Measurements from ENCODE around the gene DDX31. TPM values are rescaled to one million over a fixed set of nuclear protein-coding genes. Genes with fewer than 3 reads are reported as not detected.
A peak's percentile ranks its signal among the peaks of the same experiment; 100 is the strongest.

The DDX31 gene
- total RNA-seq, 1 experiment from 2014 or later, result 14.6 TPM

DNA sequence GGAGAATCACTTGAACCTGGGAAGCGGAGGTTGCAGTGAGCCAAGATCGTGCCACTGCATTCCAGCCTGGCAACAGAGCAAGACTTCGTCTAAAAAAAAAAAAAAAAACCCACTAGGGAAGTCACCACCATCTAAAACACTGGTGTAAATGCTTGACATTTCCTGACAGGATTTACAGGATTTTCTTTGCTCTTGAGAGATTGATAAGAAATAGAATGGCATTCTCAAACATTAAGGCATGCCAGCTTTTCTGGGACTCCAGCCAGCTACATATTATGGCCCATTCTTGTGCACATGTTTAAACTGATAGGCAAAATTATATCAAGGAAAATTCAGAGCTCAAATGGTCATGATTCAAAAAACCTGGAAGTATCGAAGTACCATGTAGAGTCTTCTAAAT, 29.2 kb upstream of the DDX31 start:
- BruUV-seq (replicated peaks), result no TSS peak
- H3K36me3 ChIP-seq (ENCODE audit: low read depth, low read length), result no peaks in the 10 kb centered on the region
- H3K4me2 ChIP-seq (ENCODE audit: low read length), result no peak overlapping the region
- no peaks in the 10 kb centered on the region for H4K20me1 ChIP-seq (ENCODE audit: low read length)
- H3F3A ChIP-seq (ENCODE audit: low read length, unreplicated experiment), result peaks cover 3% of the 10 kb centered on the region
- H3K9me2 ChIP-seq (replicated peaks; ENCODE audit: low read length), result no peaks in the 10 kb centered on the region
- TF ChIP-seq EZH2 (IDR thresholded peaks at IDR 0.05; ENCODE audit: low read length, unreplicated experiment) (no peak), EZH2phosphoT487 (IDR thresholded peaks at IDR 0.05; ENCODE audit: borderline replicate concordance, low read length) (no peak)
- TF ChIP-seq, protein P1, sequence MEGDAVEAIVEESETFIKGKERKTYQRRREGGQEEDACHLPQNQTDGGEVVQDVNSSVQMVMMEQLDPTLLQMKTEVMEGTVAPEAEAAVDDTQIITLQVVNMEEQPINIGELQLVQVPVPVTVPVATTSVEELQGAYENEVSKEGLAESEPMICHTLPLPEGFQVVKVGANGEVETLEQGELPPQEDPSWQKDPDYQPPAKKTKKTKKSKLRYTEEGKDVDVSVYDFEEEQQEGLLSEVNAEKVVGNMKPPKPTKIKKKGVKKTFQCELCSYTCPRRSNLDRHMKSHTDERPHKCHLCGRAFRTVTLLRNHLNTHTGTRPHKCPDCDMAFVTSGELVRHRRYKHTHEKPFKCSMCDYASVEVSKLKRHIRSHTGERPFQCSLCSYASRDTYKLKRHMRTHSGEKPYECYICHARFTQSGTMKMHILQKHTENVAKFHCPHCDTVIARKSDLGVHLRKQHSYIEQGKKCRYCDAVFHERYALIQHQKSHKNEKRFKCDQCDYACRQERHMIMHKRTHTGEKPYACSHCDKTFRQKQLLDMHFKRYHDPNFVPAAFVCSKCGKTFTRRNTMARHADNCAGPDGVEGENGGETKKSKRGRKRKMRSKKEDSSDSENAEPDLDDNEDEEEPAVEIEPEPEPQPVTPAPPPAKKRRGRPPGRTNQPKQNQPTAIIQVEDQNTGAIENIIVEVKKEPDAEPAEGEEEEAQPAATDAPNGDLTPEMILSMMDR (conservative IDR thresholded peaks at IDR 0.05; ENCODE audit: low read depth, low read length), result no peak
- no peak overlapping the region for H2AFZ ChIP-seq (ENCODE audit: low read length)
- H3K27me3 ChIP-seq (ENCODE audit: low read length), result no peaks in the 10 kb centered on the region
- H3K9ac ChIP-seq (ENCODE audit: low read length), result no peak overlapping the region
- peaks cover 11% of the 10 kb centered on the region; the same call in 1 of the 2 replicates for H3K9me3 ChIP-seq (ENCODE audit: low read length)
- 0 out of 2 replicates have a peak, but pooled peaks cover 4% of the 10 kb centered on the region for H3K4me1 ChIP-seq (ENCODE audit: insufficient read depth, low read length)
- no peak for ATAC-seq
- no peak for DNase-seq
- intact Hi-C loops (cut with micrococcal nuclease), result no loop called here
- H3K79me2 ChIP-seq (ENCODE audit: low read length), result no peaks in the 10 kb centered on the region
- POLR2A ChIA-PET (ENCODE audit: unreplicated experiment), result no interaction called here
- H3K4me3 ChIP-seq (ENCODE audit: low read length), result no peak overlapping the region
- no peak overlapping the region for H3K27ac ChIP-seq (ENCODE audit: low read length)
- CTCF ChIA-PET, result no interaction called here

DNA sequence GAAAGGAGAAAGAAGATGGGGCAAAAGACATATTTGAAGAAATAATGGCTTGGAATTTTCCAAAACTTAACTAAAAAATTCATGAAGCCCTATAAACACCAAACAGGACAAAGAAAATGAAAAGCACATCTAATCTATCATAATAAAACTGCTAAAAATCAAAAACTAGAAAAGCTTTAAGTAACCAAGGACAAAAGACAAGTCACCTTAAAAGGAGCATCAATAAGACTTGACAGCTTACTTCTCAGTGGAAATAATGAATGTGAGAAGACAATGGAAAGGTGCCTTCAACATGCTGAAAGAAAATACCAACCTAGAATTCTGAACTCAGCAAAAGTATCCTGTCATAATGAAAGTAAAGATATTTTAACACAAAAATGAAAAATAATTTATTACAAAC, 27.4 kb upstream of the DDX31 start:
- CTCF ChIA-PET, result no interaction called here
- intact Hi-C loops (cut with micrococcal nuclease), result no loop called here
- TF ChIP-seq, protein P1 (conservative IDR thresholded peaks at IDR 0.05; ENCODE audit: low read depth, low read length), result no peak
- TF ChIP-seq EZH2 (IDR thresholded peaks at IDR 0.05; ENCODE audit: low read length, unreplicated experiment), result no peak
- no peak for TF ChIP-seq EZH2phosphoT487 (IDR thresholded peaks at IDR 0.05; ENCODE audit: borderline replicate concordance, low read length)
- Histone ChIP-seq H3K4me1 (ENCODE audit: insufficient read depth, low read length) (no peaks in the 10 kb centered on the region), H3K9me2 (replicated peaks; ENCODE audit: low read length) (no peaks in the 10 kb centered on the region), H3K9ac (ENCODE audit: low read length) (no peak overlapping the region), H3F3A (ENCODE audit: low read length, unreplicated experiment) (no peaks in the 10 kb centered on the region), H4K20me1 (ENCODE audit: low read length) (no peaks in the 10 kb centered on the region), H3K4me2 (ENCODE audit: low read length) (no peak overlapping the region), H3K9me3 (ENCODE audit: low read length) (0 out of 2 replicates have a peak, but pooled peaks cover 9% of the 10 kb centered on the region), H3K27ac (ENCODE audit: low read length) (no peak overlapping the region), H3K4me3 (ENCODE audit: low read length) (no peak overlapping the region), H2AFZ (ENCODE audit: low read length) (no peak overlapping the region), H3K36me3 (ENCODE audit: low read depth, low read length) (peaks cover 11% of the 10 kb centered on the region; the same call in 1 of the 2 replicates), H3K79me2 (ENCODE audit: low read length) (no peaks in the 10 kb centered on the region), H3K27me3 (ENCODE audit: low read length) (no peaks in the 10 kb centered on the region)
- BruUV-seq (replicated peaks), result no TSS peak
- ATAC-seq (no peak), DNase-seq (no peak)
- POLR2A ChIA-PET (ENCODE audit: unreplicated experiment), result no interaction called here

DNA sequence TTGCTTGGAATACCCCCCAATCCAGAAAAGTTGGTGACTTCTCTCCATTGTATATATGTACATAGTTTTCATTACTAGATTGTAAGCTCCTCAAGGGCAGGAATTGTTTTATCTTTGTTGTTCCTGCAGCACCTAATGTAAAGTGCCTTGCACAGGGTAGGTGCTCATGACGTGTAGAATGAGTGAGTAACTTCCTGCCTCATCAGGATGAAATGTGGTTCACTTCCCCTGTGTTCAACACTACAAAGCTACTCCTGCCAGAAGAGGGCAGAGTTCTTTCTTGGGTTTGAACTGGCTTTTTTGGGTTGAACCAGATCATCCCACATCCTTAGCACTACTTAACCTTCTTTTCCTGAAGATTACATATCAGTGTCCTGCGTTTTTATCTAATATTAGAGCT, 24.4 kb upstream of the DDX31 start:
- TF ChIP-seq, protein P1 (conservative IDR thresholded peaks at IDR 0.05; ENCODE audit: low read depth, low read length), result peak; percentile 41
- TF ChIP-seq EZH2 (IDR thresholded peaks at IDR 0.05; ENCODE audit: low read length, unreplicated experiment) (no peak), EZH2phosphoT487 (IDR thresholded peaks at IDR 0.05; ENCODE audit: borderline replicate concordance, low read length) (no peak)
- Histone ChIP-seq H3F3A (ENCODE audit: low read length, unreplicated experiment) (no peaks in the 10 kb centered on the region), H3K4me1 (ENCODE audit: insufficient read depth, low read length) (no peaks in the 10 kb centered on the region), H3K36me3 (ENCODE audit: low read depth, low read length) (peaks cover 34% of the 10 kb centered on the region), H3K27me3 (ENCODE audit: low read length) (no peaks in the 10 kb centered on the region), H3K79me2 (ENCODE audit: low read length) (no peaks in the 10 kb centered on the region), H3K9ac (ENCODE audit: low read length) (no peak overlapping the region), H2AFZ (ENCODE audit: low read length) (no peak overlapping the region), H4K20me1 (ENCODE audit: low read length) (no peaks in the 10 kb centered on the region), H3K27ac (ENCODE audit: low read length) (no peak overlapping the region), H3K9me3 (ENCODE audit: low read length) (0 out of 2 replicates have a peak, but pooled peaks cover 9% of the 10 kb centered on the region), H3K4me3 (ENCODE audit: low read length) (no peak overlapping the region), H3K9me2 (replicated peaks; ENCODE audit: low read length) (no peaks in the 10 kb centered on the region), H3K4me2 (ENCODE audit: low read length) (no peak overlapping the region)
- ChIA-PET CTCF (no interaction called here), POLR2A (ENCODE audit: unreplicated experiment) (no interaction called here)
- peak; percentile 17 for DNase-seq
- no peak for ATAC-seq
- BruUV-seq (replicated peaks), result no TSS peak
- intact Hi-C loops (cut with micrococcal nuclease), result no loop called here
